Hepatocyte (in vitro differentiated cells): ENCODE data around the gene PAPSS1. TPM values are rescaled to one million over a fixed set of nuclear protein-coding genes. Genes with fewer than 3 reads are reported as not detected.
A peak's percentile ranks its signal among the peaks of the same experiment; 100 is the strongest.

Source experiments
- DNase-seq: peaks from one replicate; pipeline ENCODE4 v3.0.0-alpha.2; 2016; ENCODE audit warnings: low spot score
- H2AFZ ChIP-seq: fragments of 200-600 bp; sonication (generic); 2 replicates; pipeline ENCODE4 v1.6.0; 2016; ENCODE audit warnings: antibody characterized with exemption, mild to moderate bottlenecking
- H3K27ac ChIP-seq: fragments of 200-600 bp; sonication (generic); 2 replicates; pipeline ENCODE4 v1.5.1; 2016; ENCODE audit warnings: mild to moderate bottlenecking
- H3K27me3 ChIP-seq: fragments of 200-600 bp; sonication (generic); 2 replicates; pipeline ENCODE4 v1.6.1; 2016
- H3K36me3 ChIP-seq: fragments of 200-600 bp; sonication (generic); replicated peaks from 2 replicates; pipeline ENCODE4 v1.5.1; 2016; ENCODE audit warnings: low read depth; ENCODE audit not compliant: insufficient read depth
- H3K4me1 ChIP-seq: fragments of 200-600 bp; sonication (generic); 2 replicates; pipeline ENCODE4 v1.5.1; 2016; ENCODE audit warnings: mild to moderate bottlenecking, moderate library complexity; ENCODE audit not compliant: insufficient read depth
- H3K4me2 ChIP-seq: fragments of 200-600 bp; sonication (generic); 2 replicates; pipeline ENCODE4 v1.6.0; 2016
- H3K4me3 ChIP-seq: fragments of 200-600 bp; sonication (generic); 2 replicates; pipeline ENCODE4 v1.5.1; 2016; ENCODE audit warnings: mild to moderate bottlenecking
- H3K79me2 ChIP-seq: fragments of 200-600 bp; sonication (generic); 2 replicates; pipeline ENCODE4 v1.6.0; 2017; ENCODE audit warnings: mild to moderate bottlenecking
- H3K9me2 ChIP-seq: fragments of 200-600 bp; sonication (generic); replicated peaks from 2 replicates; pipeline ENCODE4 v1.6.0; 2017; ENCODE audit warnings: mild to moderate bottlenecking; ENCODE audit not compliant: insufficient read depth
- H3K9me3 ChIP-seq: fragments of 200-600 bp; sonication (generic); 2 replicates; pipeline ENCODE4 v1.5.1; 2016; ENCODE audit warnings: low read depth, mild to moderate bottlenecking
- H4K20me1 ChIP-seq: fragments of 200-600 bp; sonication (generic); 2 replicates; pipeline ENCODE4 v1.6.0; 2016; ENCODE audit warnings: mild to moderate bottlenecking; ENCODE audit not compliant: insufficient read depth, poor library complexity, severe bottlenecking
- CTCF ChIP-seq: fragments of 200-600 bp; sonication (generic); IDR thresholded peaks from 2 replicates; pipeline ENCODE4 v1.5.1; 2016; ENCODE audit warnings: antibody characterized with exemption, mild to moderate bottlenecking; ENCODE audit not compliant: poor library complexity
- EZH2 ChIP-seq: fragments of 200-600 bp; sonication (generic); IDR thresholded peaks from 2 replicates; pipeline ENCODE4 v1.6.1; 2016; ENCODE audit warnings: antibody characterized with exemption, mild to moderate bottlenecking, borderline replicate concordance
- EZH2phosphoT487 ChIP-seq: fragments of 200-600 bp; sonication (generic); IDR thresholded peaks from one replicate; pipeline ENCODE4 v1.6.1; 2018; ENCODE audit warnings: antibody characterized with exemption, mild to moderate bottlenecking, low read depth, moderate library complexity; ENCODE audit not compliant: unreplicated experiment, severe bottlenecking
- WGBS: methylation state at CpG from one replicate; pipeline ENCODE4 v1.1.6; 2016; ENCODE audit warnings: low lambda C conversion rate; ENCODE audit errors: missing lambda C conversion rate; 5-methylcytosine and 5-hydroxymethylcytosine counted together
- polyA plus RNA-seq: library from polyadenylated mRNA; unstranded; fragments of >200 nt; fragmentation: Nextera tagmentation; extraction: Ambion mirVana; gene quantifications from 2 replicates; pipeline ENCODE4 v1.2.1, GENCODE V29; 2016
- total RNA-seq: library from RNA; depleted of rRNA; stranded (reverse); fragments of >200 nt; gene quantifications from 2 replicates; pipeline ENCODE4 v1.2.3, GENCODE V29; 2014

The PAPSS1 gene
- 103 TPM in 2 replicates for total RNA-seq
- 102 and 107 TPM in 2 replicates for polyA plus RNA-seq

- WGBS, result 1% methylated on average over 51 of the region's 90 CpGs
- Histone ChIP-seq H3K79me2 (peaks cover 38% of the 10 kb centered on the region), H3K9me2 (no peaks in the 10 kb centered on the region), H2AFZ (peak within 1 kb of the TSS; percentile 91), H3K9me3 (no peaks in the 10 kb centered on the region), H3K27ac (peak within 1 kb of the TSS; percentile 95), H3K4me3 (peak within 1 kb of the TSS; percentile 56), H3K36me3 (no peaks in the 10 kb centered on the region), H3K4me1 (peaks cover 18% of the 10 kb centered on the region), H4K20me1 (no peaks in the 10 kb centered on the region), H3K4me2 (peak within 1 kb of the TSS; percentile 83), H3K27me3 (no peaks in the 10 kb centered on the region)
- no peak for TF ChIP-seq EZH2
- TF ChIP-seq EZH2phosphoT487, result no peak
- TF ChIP-seq CTCF, result no peak
- DNase-seq, result peak; percentile 100
Observed at GRCh38 chr4:107719922-107720722, at the start of gene PAPSS1. Gene PAPSS1, minus strand, starts transcription at chr4:107720234. Its CDS starts 55 bp downstream, at chr4:107720179.

- 78% methylated on average over 10 of the region's 10 CpGs for WGBS
- Histone ChIP-seq H3K4me3 (no peak overlapping the region), H2AFZ (no peak overlapping the region), H3K79me2 (no peaks in the 10 kb centered on the region), H3K4me2 (no peak overlapping the region), H3K4me1 (no peaks in the 10 kb centered on the region), H3K27ac (no peak overlapping the region), H3K27me3 (no peaks in the 10 kb centered on the region), H3K36me3 (no peaks in the 10 kb centered on the region), H3K9me2 (no peaks in the 10 kb centered on the region), H3K9me3 (no peaks in the 10 kb centered on the region), H4K20me1 (no peaks in the 10 kb centered on the region)
- DNase-seq, result peak; percentile 28
- TF ChIP-seq EZH2 (no peak), CTCF (peak; percentile 26), EZH2phosphoT487 (no peak)
Observed at GRCh38 chr4:107760281-107760947, 40.4 kb upstream of the PAPSS1 start.

- Histone ChIP-seq H3K4me1 (no peaks in the 10 kb centered on the region), H3K27me3 (no peaks in the 10 kb centered on the region), H3K9me3 (no peaks in the 10 kb centered on the region), H3K9me2 (no peaks in the 10 kb centered on the region), H2AFZ (no peak overlapping the region), H3K27ac (no peak overlapping the region), H3K4me3 (no peak overlapping the region), H3K79me2 (no peaks in the 10 kb centered on the region), H3K36me3 (no peaks in the 10 kb centered on the region), H3K4me2 (no peak overlapping the region), H4K20me1 (no peaks in the 10 kb centered on the region)
- WGBS, result 52% methylated on average over 2 of the region's 2 CpGs
- TF ChIP-seq EZH2phosphoT487, result no peak
- TF ChIP-seq EZH2, result no peak
- TF ChIP-seq CTCF, result peak; percentile 67
- peak; percentile 43 for DNase-seq
Observed at GRCh38 chr4:107757864-107758476, 37.9 kb upstream of the PAPSS1 start.
